Fibroblast of the aortic adventitia (primary cell): ENCODE results near the gene STARD3. TPM values are rescaled to one million over a fixed set of nuclear protein-coding genes. Genes with fewer than 3 reads are reported as not detected.
A peak's percentile ranks its signal among the peaks of the same experiment; 100 is the strongest.

Source experiments
- DNase-seq: peaks from one replicate; pipeline ENCODE4 v3.0.0-alpha.2; 2010; ENCODE audit warnings: low read depth
- H3K4me3 ChIP-seq: 2 replicates; pipeline ENCODE4 v1.5.1; 2011; ENCODE audit warnings: low read depth, mild to moderate bottlenecking, control low read depth, low read length, moderate library complexity
- total RNA-seq: library from RNA; depleted of rRNA; stranded (reverse); fragments of >200 nt; gene quantifications from 2 replicates; pipeline ENCODE4 v1.2.3, GENCODE V29; 2012; ENCODE audit warnings: low replicate concordance
- TF ChIP-seq, protein P1 (sequence below): IDR thresholded peaks from 2 replicates; pipeline ENCODE4 v1.5.1; 2011; ENCODE audit warnings: mild to moderate bottlenecking, low read length, control low read depth, inconsistent platforms; ENCODE audit not compliant: insufficient read depth

The STARD3 gene
- total RNA-seq, 1 donor: 20.8 TPM

DNA sequence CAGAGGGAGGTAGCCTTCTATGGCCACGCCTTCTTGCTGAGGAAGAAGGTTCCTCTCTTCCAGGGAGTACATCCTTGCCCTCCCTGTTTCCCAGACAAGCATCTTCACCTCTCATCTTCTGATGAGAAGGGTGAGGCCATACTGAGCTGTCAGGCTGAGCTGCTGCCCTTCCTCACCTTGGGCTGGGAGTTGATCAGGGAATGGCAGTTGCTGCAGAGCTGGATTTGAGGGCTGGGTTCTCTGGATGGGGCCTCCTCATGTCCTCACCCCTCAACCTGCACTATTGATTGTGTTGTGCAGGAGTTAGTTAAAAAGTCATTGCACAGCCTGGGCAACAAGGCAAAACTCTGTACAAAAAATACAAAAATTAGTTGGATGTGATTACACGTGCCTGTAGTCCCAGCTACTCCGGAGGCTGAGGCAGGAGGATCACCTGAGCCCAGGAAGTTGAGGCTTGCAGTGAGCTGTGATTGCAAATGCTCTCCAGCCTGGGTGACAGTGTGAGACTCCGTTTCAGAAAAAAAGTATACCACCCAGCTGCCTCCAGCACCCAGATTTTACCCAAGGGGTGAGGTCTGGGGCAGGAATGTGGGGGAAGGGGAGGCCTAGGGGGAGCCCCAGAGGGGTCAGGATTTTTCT lies 65.0 kb downstream of the STARD3 start:
- TF ChIP-seq, protein P1, sequence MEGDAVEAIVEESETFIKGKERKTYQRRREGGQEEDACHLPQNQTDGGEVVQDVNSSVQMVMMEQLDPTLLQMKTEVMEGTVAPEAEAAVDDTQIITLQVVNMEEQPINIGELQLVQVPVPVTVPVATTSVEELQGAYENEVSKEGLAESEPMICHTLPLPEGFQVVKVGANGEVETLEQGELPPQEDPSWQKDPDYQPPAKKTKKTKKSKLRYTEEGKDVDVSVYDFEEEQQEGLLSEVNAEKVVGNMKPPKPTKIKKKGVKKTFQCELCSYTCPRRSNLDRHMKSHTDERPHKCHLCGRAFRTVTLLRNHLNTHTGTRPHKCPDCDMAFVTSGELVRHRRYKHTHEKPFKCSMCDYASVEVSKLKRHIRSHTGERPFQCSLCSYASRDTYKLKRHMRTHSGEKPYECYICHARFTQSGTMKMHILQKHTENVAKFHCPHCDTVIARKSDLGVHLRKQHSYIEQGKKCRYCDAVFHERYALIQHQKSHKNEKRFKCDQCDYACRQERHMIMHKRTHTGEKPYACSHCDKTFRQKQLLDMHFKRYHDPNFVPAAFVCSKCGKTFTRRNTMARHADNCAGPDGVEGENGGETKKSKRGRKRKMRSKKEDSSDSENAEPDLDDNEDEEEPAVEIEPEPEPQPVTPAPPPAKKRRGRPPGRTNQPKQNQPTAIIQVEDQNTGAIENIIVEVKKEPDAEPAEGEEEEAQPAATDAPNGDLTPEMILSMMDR: no peak
- peak overlapping the region; percentile 82 for H3K4me3 ChIP-seq
- no peak for DNase-seq

DNA sequence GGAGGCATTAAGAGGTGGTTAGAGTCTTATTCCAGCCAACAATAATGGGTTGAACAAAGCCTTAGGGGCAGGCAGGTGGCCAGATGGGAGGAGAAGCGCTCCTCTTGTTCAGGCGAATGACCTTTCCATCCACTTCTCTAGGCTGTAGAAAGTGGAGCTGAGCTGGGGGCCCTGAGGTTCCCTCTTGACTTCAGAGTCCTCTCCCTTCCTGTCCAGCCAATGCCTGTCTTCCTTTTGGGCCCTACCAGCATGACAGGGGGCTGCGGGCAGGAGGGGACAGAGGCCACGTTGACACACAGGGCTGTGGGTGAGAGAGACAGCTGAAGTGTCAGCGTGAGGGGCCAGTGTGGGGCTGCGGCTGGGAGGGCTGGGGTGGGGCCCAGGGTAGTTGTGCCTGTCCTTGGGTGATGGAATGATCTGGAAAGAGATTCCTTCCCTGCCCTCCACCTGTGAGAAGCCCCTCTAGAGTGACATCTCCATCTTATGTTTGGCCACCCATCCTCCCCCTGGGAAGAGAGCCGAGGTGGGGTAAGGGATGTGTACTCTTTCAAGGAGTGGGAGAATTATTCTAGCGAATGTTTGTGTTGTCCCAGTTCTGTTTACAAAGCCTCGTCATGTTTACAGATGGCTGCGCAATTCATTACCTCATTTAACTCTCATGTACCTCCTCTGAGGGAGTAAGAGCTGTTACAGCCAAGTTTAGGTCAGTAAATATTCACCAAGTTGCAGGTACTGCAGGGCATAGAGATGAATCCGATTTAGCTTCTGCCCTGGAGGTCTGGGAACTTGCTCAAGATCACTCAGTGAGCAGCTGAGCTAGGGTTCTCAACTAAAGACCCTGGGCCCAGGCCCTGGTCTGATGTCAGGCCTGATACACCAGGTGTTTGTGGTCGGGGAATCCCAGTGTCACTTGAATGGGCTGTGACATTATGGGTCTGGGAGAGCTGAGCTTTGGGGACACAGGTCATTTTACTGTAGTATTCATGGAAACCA lies 66.3 kb downstream of the STARD3 start:
- H3K4me3 ChIP-seq: no peak overlapping the region
- peak; percentile 41 for DNase-seq
- TF ChIP-seq, protein P1: no peak

DNA sequence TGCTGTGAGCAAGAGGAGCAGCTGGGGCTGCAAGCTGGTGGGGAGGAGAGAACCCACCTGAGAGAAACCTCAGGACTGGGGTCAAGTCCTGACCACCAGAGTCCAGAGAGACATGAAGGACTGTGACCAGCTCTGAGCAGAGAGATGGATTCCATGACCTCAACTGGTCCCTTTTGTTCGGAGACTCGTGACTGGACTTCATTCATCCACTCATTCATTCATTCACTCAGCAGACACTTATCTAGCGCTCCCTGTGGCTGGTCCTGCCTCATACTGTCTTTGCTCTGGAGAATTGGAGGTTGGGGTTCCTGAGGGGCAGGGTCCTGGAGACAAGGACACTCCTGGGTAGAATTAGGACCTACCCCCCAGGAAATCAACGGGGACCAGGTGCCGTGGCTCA lies 67.0 kb downstream of the STARD3 start:
- no peak for DNase-seq
- no peak overlapping the region for H3K4me3 ChIP-seq
- TF ChIP-seq, protein P1: no peak

DNA sequence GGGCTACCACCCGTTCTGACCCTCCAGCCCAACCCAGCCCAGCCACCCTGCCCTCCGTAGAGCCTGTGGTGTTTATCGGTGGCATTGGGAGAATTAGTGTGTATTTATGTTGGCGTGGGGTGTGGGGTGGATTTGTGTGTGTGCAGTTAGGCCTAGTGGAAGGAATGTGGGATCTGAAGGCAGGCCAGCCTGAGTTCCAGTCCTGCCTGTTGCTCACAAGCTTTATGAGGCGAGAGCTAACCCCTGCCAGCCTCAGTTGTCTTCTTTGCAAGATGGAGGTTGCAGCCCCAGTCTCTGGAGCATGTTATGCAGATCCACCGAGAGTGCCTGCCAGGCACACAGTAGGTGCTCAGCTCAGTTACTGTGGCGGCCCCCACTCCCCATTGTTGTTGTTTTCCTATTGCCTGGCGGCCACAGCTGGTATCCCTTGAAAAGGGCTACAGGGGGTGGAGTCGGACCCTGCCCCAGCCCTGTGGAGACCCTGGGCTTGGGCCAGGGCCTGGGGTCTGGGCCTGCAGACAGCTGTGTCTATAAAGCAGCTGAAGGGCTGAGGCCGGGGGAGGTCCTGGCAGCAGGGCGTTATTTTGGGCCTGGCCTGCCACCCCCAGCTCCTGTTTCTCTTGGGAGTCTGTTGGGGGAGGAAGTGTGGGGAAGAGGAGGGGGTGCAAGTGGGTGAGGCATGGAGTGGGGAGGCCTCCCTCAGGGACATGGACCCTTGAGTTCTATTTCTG lies 68.0 kb downstream of the STARD3 start:
- peak; percentile 64 for DNase-seq
- no peak overlapping the region for H3K4me3 ChIP-seq
- TF ChIP-seq, protein P1: peak; percentile 52

DNA sequence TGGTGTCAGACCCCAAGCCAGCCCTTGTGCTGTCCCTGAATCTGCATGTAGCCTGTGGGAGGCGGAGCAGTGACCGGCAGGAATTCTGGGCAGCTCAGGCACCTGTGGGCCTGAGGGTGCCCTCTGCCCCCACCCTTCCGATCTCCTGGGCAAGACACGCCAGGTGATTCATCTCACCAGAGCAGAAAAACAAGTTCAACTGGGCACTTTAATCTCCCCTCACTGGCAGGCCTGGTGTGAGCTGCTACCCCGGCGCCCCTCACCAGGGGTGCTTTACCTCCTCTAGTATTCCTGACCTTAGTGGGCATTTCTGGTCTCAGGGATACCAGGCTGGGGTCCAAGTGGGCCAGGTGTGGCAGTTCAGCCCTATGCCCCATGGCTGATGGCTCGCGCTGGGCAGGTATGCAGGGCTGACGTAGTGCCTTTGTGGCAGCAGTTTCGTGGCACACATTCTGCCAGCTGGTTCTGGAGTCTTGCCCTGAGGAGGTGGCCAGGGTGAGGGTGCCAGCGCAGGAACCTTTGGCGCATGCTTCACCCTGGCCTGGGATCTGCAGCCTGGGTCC lies 68.9 kb downstream of the STARD3 start:
- H3K4me3 ChIP-seq: no peak overlapping the region
- TF ChIP-seq, protein P1: no peak
- no peak for DNase-seq

DNA sequence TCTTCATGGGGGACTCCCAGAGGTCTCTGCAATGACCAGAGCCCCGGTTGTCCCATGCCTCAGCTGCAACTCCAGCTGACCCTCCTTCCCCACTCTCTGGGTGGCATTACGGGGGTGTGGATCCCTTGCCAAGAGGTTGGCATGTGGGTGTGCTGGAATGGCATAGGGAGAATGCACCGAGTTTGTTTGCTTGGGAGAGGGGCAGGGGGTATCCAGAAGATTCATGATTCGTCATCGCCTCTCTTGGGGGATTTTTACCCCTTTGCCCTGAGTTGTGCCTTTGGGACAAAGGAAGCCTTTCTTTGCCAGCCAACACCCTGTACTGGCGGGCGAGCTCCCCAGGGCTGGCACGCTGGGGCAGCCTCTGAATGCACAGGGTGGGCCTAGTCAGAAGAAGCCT lies 69.4 kb downstream of the STARD3 start:
- no peak for DNase-seq
- TF ChIP-seq, protein P1: no peak
- no peak overlapping the region for H3K4me3 ChIP-seq
